SK-N-SH treated with all-trans-retinoic acid at 6 μM for 48 hours (cell line): ENCODE results near the gene WFS1.

Experiments
- ATAC-seq: fragments of 200-7000 bp; cut with Tn5 transposase; 3 replicates; pipeline ENCODE4 v1.9.1; 2020; ENCODE audit warnings: mild to moderate bottlenecking, moderate library complexity
- ARNTL ChIP-seq: fragments of 450-650 bp; formaldehyde crosslinking; IDR thresholded peaks from 2 replicates; pipeline ENCODE4 v1.5.0; 2020; ENCODE audit warnings: low read depth, mild to moderate bottlenecking, moderate library complexity, borderline replicate concordance
- CSDC2 ChIP-seq: fragments of 250-450 bp; sonication (Bioruptor Pico); IDR thresholded peaks from 2 replicates; pipeline ENCODE4 v1.5.0; 2020; ENCODE audit warnings: mild to moderate bottlenecking, moderate library complexity
- CSRNP3 ChIP-seq: fragments of 250-450 bp; sonication (Bioruptor Pico); IDR thresholded peaks from 2 replicates; pipeline ENCODE4 v1.5.1; 2021; ENCODE audit warnings: mild to moderate bottlenecking, moderate library complexity
- ISL1 ChIP-seq: fragments of 250-450 bp; sonication (Bioruptor Pico); IDR thresholded peaks from 2 replicates; pipeline ENCODE4 v2.1.2; 2022; ENCODE audit warnings: mild to moderate bottlenecking, moderate library complexity
- OSR1 ChIP-seq: fragments of 250-450 bp; sonication (Bioruptor Pico); IDR thresholded peaks from 2 replicates; pipeline ENCODE4 v1.8.0; 2022; ENCODE audit warnings: moderate library complexity, mild to moderate bottlenecking, inconsistent platforms
- POU6F1 ChIP-seq: fragments of 250-450 bp; sonication (Bioruptor Pico); IDR thresholded peaks from 2 replicates; pipeline ENCODE4 v1.8.0; 2021; ENCODE audit warnings: low read depth, mild to moderate bottlenecking, moderate library complexity, borderline replicate concordance
- PPARA ChIP-seq: fragments of 250-450 bp; sonication (Bioruptor Pico); IDR thresholded peaks from 2 replicates; pipeline ENCODE4 v1.5.0; 2020; ENCODE audit warnings: mild to moderate bottlenecking, borderline replicate concordance
- RARB ChIP-seq: fragments of 250-450 bp; sonication (Bioruptor Pico); IDR thresholded peaks from 2 replicates; pipeline ENCODE4 v1.8.0; 2021; ENCODE audit warnings: mild to moderate bottlenecking, moderate library complexity
- SNAI2 ChIP-seq: fragments of 250-450 bp; sonication (Bioruptor Pico); IDR thresholded peaks from 2 replicates; pipeline ENCODE4 v1.5.0; 2020; ENCODE audit warnings: mild to moderate bottlenecking, moderate library complexity
- TCF4 ChIP-seq: fragments of 250-450 bp; sonication (Bioruptor Pico); IDR thresholded peaks from 2 replicates; pipeline ENCODE4 v1.8.0; 2021; ENCODE audit warnings: mild to moderate bottlenecking, moderate library complexity, borderline replicate concordance
- TOX ChIP-seq: fragments of 250-450 bp; sonication (Bioruptor Pico); IDR thresholded peaks from 2 replicates; pipeline ENCODE4 v1.8.0; 2021; ENCODE audit warnings: mild to moderate bottlenecking, moderate library complexity, borderline replicate concordance
- TSHZ2 ChIP-seq: fragments of 250-450 bp; sonication (Bioruptor Pico); IDR thresholded peaks from 2 replicates; pipeline ENCODE4 v1.5.0; 2020; ENCODE audit warnings: mild to moderate bottlenecking, moderate library complexity
- ZFP3 ChIP-seq: fragments of 250-450 bp; sonication (Bioruptor Pico); IDR thresholded peaks from 2 replicates; pipeline ENCODE4 v1.5.0; 2020; ENCODE audit warnings: mild to moderate bottlenecking, moderate library complexity
- ZNF565 ChIP-seq: fragments of 450-650 bp; formaldehyde crosslinking; conservative IDR thresholded peaks from 2 replicates; pipeline ENCODE4 v1.5.0; 2020; ENCODE audit warnings: low read depth, mild to moderate bottlenecking, moderate library complexity
- ZNF70 ChIP-seq: fragments of 450-650 bp; formaldehyde crosslinking; IDR thresholded peaks from 2 replicates; pipeline ENCODE4 v1.5.0; 2020; ENCODE audit warnings: mild to moderate bottlenecking, moderate library complexity
- ZNF8 ChIP-seq: fragments of 450-650 bp; formaldehyde crosslinking; IDR thresholded peaks from 2 replicates; pipeline ENCODE4 v1.5.0; 2020; ENCODE audit warnings: mild to moderate bottlenecking, moderate library complexity

Gene WFS1

GRCh38 chr4:6322761-6323566, 53.3 kb downstream of the WFS1 start:
- no peak for ATAC-seq
- TF ChIP-seq PPARA (CRISPR knock-in tag) (no peak), TOX (CRISPR knock-in tag) (no peak), TSHZ2 (CRISPR knock-in tag) (no peak), OSR1 (CRISPR knock-in tag) (no peak), ZNF565 (CRISPR knock-in tag) (no peak)

GRCh38 chr4:6324461-6324998, 54.9 kb downstream of the WFS1 start:
- no peak for ATAC-seq

GRCh38 chr4:6324999-6325787, 55.5 kb downstream of the WFS1 start:
- no peak for TF ChIP-seq RARB (CRISPR knock-in tag)
- TF ChIP-seq POU6F1 (CRISPR knock-in tag): no peak
- TF ChIP-seq SNAI2: no peak
- no peak for TF ChIP-seq TCF4
- TF ChIP-seq CSRNP3 (CRISPR knock-in tag): no peak
- TF ChIP-seq ISL1 (CRISPR knock-in tag): no peak
- TF ChIP-seq TSHZ2 (CRISPR knock-in tag): no peak
- no peak for TF ChIP-seq OSR1 (CRISPR knock-in tag)
- no peak for TF ChIP-seq ZNF70
- TF ChIP-seq TOX (CRISPR knock-in tag): no peak
- no peak for TF ChIP-seq ZNF8 (CRISPR knock-in tag)
- TF ChIP-seq CSDC2: no peak
- no peak for ATAC-seq

More at GRCh38 chr4:6324461-6324998, 54.9 kb downstream of the WFS1 start:
- TF ChIP-seq ISL1 (CRISPR knock-in tag) (no peak), SNAI2 (no peak), ARNTL (CRISPR knock-in tag) (no peak), ZNF70 (no peak), OSR1 (CRISPR knock-in tag) (no peak)

- TF ChIP-seq ZNF8 (CRISPR knock-in tag) (no peak), ZFP3 (CRISPR knock-in tag) (no peak), RARB (CRISPR knock-in tag) (no peak)
- ATAC-seq: no peak
Observed at GRCh38 chr4:6325788-6326290, 56.2 kb downstream of the WFS1 start.
